Glomerular endothelial cell (primary cell): ENCODE measurements around the gene KDM2A. TPM values are rescaled to one million over a fixed set of nuclear protein-coding genes. Genes with fewer than 3 reads are reported as not detected.
"Not testable (repeated sequence)": the region's sequence is repeated elsewhere in the genome, so short reads cannot be mapped to it uniquely, and the experiment has no call there.

Experiments used
- DNase-seq: peaks from one replicate; pipeline ENCODE4 v3.0.0-alpha.2; 2011; ENCODE audit warnings: low read depth, low spot score; ENCODE audit errors: extremely low read depth
- total RNA-seq: library from RNA; depleted of rRNA; stranded (reverse); fragments of >200 nt; gene quantifications from 2 replicates; pipeline ENCODE4 v1.2.3, GENCODE V29; 2015

Gene KDM2A
- total RNA-seq, 1 donor from 2014 or later, result 55.2 TPM

GRCh38 chr11:67256477-67257135 lies 137.5 kb downstream of the KDM2A start:
- no peak for DNase-seq

- DNase-seq, result no peak
These were observed 141.3 kb downstream of the KDM2A start for GRCh38 chr11:67260406-67260805.

GRCh38 chr11:67260885-67261639 lies 142.0 kb downstream of the KDM2A start:
- DNase-seq, result not testable (repeated sequence)

DNA sequence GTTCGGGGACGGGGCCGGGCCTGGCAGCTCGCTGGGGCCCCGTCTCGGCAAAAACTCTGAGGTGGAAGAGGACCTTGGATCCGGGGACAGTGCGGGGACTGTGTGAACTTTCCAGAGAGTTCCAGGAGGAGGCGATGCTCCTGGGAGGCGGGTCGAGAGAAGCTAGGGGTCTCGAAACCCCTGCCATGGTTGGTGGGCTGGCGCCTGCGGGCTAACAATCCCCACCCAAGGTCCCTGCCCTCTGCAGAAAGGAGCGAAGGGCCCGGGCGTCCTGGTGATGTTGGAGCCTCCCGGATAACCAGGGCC lies 142.5 kb downstream of the KDM2A start:
- DNase-seq, result no peak

- DNase-seq, result no peak
These were observed 143.1 kb downstream of the KDM2A start for GRCh38 chr11:67261946-67262681.

DNA sequence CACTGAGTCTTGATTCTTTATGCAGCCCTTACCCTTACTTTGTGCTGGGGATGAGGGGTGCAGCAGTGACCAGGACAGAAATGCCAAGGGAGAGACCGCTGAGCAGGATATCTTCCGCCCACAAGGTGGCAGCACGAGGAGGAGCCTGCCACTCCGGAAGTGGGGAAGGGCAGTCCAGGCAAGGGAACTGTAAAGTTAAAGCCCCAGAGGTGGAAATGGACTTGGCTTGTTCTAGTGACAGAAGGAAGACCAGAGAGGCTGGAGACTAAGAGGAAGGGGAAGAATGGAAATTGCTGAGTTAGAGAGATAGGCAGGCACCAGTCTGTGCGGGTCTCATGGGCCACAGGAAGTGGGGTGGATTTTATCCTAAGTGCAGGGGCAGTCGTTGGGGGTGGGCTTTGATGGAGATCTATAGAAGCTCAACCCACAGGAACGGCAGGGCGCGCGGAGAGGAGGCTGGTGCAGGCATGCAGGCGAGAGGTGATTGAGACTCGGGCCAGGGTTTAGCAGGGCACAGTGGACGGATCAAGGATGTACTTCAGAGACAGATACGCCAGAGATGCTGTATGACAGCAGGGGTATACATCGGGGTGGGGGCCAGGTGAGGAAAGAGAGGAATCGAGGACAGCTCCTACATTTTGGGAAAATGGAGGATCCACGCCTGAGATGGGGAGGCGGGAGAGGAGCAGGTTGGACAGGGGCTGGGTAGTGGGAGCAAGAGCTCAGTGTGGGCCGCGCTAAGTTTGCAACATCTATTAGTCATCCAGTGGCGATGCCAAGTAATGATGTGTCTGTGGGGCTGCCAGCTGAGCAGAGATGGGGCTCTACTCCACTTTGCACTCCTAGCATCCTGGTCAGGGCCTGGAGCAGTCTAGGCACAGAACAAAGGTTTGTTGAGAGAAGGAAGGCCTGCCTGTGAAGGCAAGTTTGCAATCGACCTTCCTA lies 143.9 kb downstream of the KDM2A start:
- no peak for DNase-seq

DNA sequence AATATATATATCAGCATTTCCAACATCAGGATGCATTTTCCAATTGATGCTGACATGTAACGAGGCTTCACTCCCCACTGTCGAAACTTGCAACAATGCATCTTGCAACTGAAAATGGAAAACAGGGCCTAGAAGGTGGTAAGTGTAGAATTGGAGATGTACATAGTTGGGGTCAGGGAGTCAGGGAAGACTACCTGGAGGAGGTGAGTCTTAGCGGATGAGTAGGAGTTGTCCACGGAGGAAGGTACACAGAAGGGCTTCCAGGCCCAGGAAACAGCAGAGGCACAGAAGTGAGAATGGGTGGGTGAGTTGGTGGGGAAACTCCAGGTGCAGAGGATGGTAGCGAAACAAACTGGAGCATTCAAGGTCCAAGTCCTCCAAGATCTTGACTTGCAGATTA lies 145.2 kb downstream of the KDM2A start:
- DNase-seq, result no peak

GRCh38 chr11:67264877-67265632 lies 146.0 kb downstream of the KDM2A start:
- DNase-seq, result no peak

DNA sequence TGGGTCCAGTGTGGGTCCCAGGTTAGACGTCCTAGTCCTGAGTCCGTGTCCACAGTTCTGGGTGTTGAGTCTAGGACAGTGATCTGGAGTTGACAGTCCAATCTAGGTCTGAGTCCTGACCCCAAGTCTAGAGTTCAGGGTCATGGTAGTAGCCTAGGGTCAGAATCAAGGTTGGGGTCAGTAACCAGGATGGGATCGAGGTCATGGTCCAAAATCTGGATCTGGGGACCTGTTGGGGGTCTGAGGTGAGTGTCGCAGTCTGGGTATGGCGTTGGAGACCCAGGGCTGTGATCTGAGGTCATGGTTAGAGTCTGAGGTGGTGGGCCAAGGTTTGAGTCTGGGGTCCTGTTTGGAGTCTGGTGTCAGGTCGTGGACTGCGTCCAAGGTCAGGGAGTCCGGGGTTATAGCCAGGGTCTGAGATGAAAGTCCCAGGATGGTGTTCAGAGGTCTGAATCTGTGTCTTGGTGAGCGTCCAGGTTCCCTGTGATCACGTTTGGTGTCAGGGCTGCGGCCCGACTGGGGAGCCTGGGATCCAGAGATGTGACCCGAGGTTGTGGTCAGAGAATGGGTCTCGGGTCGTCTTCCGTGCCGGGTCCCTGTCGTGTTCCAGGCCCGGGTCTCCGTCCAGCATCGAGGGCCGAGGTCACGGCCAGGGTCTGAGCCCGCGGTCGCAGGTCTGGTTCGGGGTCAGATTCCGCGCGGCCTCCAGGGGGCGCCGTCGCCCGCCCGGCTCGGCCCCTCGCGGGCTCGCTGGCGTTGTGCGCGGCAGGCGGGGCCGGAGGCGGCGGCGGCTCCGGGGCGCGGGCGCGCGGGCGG lies 146.8 kb downstream of the KDM2A start:
- no peak for DNase-seq

DNA sequence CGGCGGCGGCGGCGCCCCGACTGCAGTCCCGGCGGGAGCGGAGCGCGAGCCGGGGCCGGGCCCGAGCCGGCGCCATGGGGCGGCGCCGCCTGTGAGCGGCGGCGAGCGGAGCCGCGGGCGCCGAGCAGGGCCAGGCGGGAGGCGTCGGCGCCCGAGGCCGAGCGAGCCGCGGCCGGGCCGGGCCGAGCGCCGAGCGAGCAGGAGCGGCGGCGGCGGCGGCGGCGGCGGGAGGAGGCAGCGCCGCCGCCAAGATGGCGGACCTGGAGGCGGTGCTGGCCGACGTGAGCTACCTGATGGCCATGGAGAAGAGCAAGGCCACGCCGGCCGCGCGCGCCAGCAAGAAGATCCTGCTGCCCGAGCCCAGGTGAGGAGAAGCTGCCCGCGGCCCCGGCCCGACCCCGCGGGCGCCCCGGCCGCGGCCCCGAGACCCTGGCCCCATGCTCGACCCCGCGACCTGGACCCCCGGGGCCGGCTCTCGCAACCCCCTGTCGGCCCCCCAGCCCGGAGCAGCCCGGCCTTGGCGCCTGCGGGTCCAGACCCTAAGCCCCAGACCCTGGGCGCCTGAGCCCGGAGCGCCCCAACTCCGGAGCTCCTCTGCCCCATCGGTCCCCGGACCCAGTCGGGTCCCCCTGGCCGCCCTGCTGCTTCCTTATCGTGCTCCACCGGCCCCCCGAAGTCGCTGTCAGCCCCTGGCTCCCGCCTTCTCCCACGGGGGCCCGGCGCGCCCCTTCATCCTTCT lies 147.6 kb downstream of the KDM2A start, which contains the start of gene GRK2:
Gene GRK2 (plus strand): TSS at position 25 of the 739 bp plus-strand sequence. CDS start 227 bp downstream, at position 252.
- DNase-seq, result no peak

- DNase-seq, result no peak
These were observed 148.4 kb downstream of the KDM2A start for GRCh38 chr11:67267188-67268080.

- no peak for DNase-seq
These were observed 149.3 kb downstream of the KDM2A start for GRCh38 chr11:67268081-67268961.

- no peak for DNase-seq
These were observed 149.9 kb downstream of the KDM2A start for GRCh38 chr11:67268962-67269268.

DNA sequence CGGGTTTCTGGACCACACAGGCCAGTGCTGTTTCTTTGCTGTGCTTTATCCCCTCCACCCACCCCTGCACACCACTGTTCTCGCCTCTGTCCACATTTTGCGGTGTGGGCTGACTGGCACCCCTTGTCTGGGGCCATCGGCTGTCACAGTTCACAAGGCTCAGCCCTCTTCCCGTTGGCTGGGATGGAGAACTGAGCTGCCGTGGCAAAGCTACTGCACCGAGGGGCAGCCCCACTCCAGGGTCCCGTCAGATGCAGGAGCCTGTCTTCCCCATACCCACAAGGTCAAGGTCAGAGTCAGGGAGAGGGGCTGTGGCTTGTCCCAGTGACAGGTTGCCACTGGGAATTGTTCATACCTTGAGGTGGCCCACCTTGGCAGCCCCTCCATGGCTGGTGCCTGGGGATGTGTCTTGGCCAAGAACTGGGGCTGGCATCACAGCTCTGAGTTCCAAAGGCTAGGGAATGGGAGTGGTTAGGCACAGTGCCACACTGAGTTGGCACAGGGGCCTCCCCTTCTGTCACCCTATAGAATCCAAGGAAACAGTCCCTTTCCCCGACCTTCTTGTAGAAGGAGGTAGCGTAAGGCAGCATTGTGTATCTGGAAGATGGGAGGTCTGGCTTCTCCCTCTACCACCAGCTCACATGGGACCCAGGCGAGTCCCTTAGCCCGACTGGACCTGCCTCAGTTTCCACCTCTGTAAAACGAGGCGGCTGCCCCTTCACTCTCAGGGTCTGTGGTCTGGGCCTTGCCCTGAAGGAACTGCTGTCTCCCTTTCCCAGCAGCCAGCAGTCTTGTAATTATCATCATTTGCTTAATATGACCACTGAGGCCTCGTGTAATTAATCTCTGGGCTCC lies 150.6 kb downstream of the KDM2A start:
- DNase-seq, result no peak
